ENCODE measurements around the gene INPP5D.

INPP5D gene

DNA sequence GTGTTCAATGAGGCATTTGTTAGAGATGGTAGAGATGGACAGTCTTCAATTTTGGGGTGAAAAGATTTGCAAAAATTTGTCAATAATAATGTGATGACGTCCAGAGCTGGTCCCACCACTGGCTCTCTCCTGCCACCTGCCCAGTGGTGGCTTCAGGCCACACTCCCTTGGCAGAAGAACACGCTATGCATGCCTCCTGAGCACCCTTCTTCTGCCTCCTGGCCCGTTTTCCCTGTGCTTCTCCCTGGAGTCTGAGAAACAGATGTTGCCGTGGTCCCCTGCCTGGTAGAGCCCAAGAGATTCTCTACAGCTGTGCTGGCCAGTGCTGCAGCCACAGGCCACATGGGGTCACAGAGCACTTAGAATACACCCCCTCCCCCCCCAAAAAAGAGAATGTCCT lies 33.6 kb downstream of the INPP5D start:
- Histone ChIP-seq H3K4me1 (ENCODE audit: insufficient read depth, low read length, severe bottlenecking) (peaks cover 42% of the 10 kb centered on the region), H3K79me2 (ENCODE audit: insufficient read depth, low read length) (no peaks in the 10 kb centered on the region), H3K27ac (ENCODE audit: low read depth, low read length, poor library complexity, severe bottlenecking) (no peak overlapping the region), H2AFZ (ENCODE audit: low read length) (no peak overlapping the region), H3K36me3 (ENCODE audit: insufficient read depth, low read length) (peaks cover 12% of the 10 kb centered on the region), H3K27me3 (ENCODE audit: insufficient read depth, low read length) (no peaks in the 10 kb centered on the region), H3F3A (ENCODE audit: insufficient read depth, low read length) (no peaks in the 10 kb centered on the region), H4K20me1 (ENCODE audit: insufficient read depth, low read length) (no peaks in the 10 kb centered on the region), H3K9me2 (ENCODE audit: low read depth, low read length) (no peaks in the 10 kb centered on the region), H3K4me3 (ENCODE audit: low read depth, low read length, poor library complexity, severe bottlenecking) (no peak overlapping the region), H3K9me3 (ENCODE audit: low read length) (no peaks in the 10 kb centered on the region), H3K4me2 (ENCODE audit: low read length) (no peak overlapping the region), H3K9ac (ENCODE audit: low read length) (no peak overlapping the region)
- TF ChIP-seq, protein P1, sequence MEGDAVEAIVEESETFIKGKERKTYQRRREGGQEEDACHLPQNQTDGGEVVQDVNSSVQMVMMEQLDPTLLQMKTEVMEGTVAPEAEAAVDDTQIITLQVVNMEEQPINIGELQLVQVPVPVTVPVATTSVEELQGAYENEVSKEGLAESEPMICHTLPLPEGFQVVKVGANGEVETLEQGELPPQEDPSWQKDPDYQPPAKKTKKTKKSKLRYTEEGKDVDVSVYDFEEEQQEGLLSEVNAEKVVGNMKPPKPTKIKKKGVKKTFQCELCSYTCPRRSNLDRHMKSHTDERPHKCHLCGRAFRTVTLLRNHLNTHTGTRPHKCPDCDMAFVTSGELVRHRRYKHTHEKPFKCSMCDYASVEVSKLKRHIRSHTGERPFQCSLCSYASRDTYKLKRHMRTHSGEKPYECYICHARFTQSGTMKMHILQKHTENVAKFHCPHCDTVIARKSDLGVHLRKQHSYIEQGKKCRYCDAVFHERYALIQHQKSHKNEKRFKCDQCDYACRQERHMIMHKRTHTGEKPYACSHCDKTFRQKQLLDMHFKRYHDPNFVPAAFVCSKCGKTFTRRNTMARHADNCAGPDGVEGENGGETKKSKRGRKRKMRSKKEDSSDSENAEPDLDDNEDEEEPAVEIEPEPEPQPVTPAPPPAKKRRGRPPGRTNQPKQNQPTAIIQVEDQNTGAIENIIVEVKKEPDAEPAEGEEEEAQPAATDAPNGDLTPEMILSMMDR (IDR thresholded peaks at IDR 0.05; ENCODE audit: low read length) = no peak
- no peak for TF ChIP-seq EZH2 (IDR thresholded peaks at IDR 0.05; ENCODE audit: borderline replicate concordance, low read length)

DNA sequence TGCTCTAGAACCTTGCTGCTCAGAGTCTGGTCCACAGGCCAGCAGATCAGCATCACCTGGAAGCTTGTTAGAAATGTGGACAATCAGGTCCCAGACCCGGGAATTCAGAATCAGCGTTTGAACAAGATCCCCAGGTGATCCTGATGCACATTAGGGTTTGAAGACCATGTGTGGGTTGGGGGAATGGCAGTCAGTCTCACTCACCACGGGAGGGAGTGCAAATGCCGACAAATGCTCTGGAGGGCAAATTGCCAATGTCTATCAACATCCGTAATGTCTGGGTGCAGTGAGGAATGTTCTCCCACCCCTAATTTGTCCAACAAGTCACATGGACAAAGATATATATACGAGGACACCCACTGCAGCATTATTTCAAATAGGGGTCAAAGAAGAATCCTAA lies 34.5 kb downstream of the INPP5D start:
- H3K79me2 ChIP-seq (ENCODE audit: insufficient read depth, low read length) = no peaks in the 10 kb centered on the region
- H3K36me3 ChIP-seq (ENCODE audit: insufficient read depth, low read length) = peaks cover 13% of the 10 kb centered on the region
- TF ChIP-seq, protein P1 (IDR thresholded peaks at IDR 0.05; ENCODE audit: low read length) = no peak
- TF ChIP-seq EZH2 (IDR thresholded peaks at IDR 0.05; ENCODE audit: borderline replicate concordance, low read length) = no peak
- no peaks in the 10 kb centered on the region for H3K27me3 ChIP-seq (ENCODE audit: insufficient read depth, low read length)
- H3K4me2 ChIP-seq (ENCODE audit: low read length) = no peak overlapping the region
- no peak overlapping the region for H2AFZ ChIP-seq (ENCODE audit: low read length)
- peaks cover 48% of the 10 kb centered on the region for H3K4me1 ChIP-seq (ENCODE audit: insufficient read depth, low read length, severe bottlenecking)
- no peaks in the 10 kb centered on the region for H3K9me3 ChIP-seq (ENCODE audit: low read length)
- H3K9ac ChIP-seq (ENCODE audit: low read length) = no peak overlapping the region
- no peaks in the 10 kb centered on the region for H3F3A ChIP-seq (ENCODE audit: insufficient read depth, low read length)
- no peak overlapping the region for H3K4me3 ChIP-seq (ENCODE audit: low read depth, low read length, poor library complexity, severe bottlenecking)
- H3K9me2 ChIP-seq (ENCODE audit: low read depth, low read length) = no peaks in the 10 kb centered on the region
- no peak overlapping the region for H3K27ac ChIP-seq (ENCODE audit: low read depth, low read length, poor library complexity, severe bottlenecking)
- no peaks in the 10 kb centered on the region for H4K20me1 ChIP-seq (ENCODE audit: insufficient read depth, low read length)

DNA sequence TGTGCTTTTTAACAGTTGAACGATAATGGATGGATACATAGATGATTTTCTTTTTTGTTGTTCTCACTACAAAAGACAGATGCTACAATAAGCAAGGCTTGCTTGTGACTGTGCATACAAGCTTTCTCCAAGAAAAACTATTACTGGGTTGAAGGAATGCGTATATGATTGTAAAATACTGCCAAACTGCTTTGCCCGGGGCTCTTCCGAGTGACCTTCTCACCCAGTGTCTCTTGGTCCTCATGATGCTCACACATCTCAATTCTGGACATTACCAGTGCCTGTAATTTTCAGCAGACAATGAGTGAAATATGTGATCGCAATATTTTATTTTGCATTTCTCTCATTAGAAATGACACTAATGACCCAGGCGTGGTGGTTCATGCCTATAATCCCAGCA lies 35.9 kb downstream of the INPP5D start:
- Histone ChIP-seq H3K79me2 (ENCODE audit: insufficient read depth, low read length) (no peaks in the 10 kb centered on the region; the same call in 1 of the 2 replicates), H3F3A (ENCODE audit: insufficient read depth, low read length) (0 out of 2 replicates have a peak, but pooled peaks cover 2% of the 10 kb centered on the region)
- TF ChIP-seq EZH2 (IDR thresholded peaks at IDR 0.05; ENCODE audit: borderline replicate concordance, low read length) = no peak
- TF ChIP-seq, protein P1 (IDR thresholded peaks at IDR 0.05; ENCODE audit: low read length) = no peak

More for the DNA sequence above, 35.9 kb downstream of the INPP5D start:
- Histone ChIP-seq H3K9me2 (ENCODE audit: low read depth, low read length) (no peaks in the 10 kb centered on the region), H3K27me3 (ENCODE audit: insufficient read depth, low read length) (no peaks in the 10 kb centered on the region), H4K20me1 (ENCODE audit: insufficient read depth, low read length) (no peaks in the 10 kb centered on the region), H3K9ac (ENCODE audit: low read length) (no peak overlapping the region), H3K4me3 (ENCODE audit: low read depth, low read length, poor library complexity, severe bottlenecking) (no peak overlapping the region), H3K4me2 (ENCODE audit: low read length) (no peak overlapping the region), H3K27ac (ENCODE audit: low read depth, low read length, poor library complexity, severe bottlenecking) (no peak overlapping the region), H3K36me3 (ENCODE audit: insufficient read depth, low read length) (peaks cover 10% of the 10 kb centered on the region; the same call in 1 of the 2 replicates), H3K9me3 (ENCODE audit: low read length) (no peaks in the 10 kb centered on the region), H3K4me1 (ENCODE audit: insufficient read depth, low read length, severe bottlenecking) (peaks cover 62% of the 10 kb centered on the region), H2AFZ (ENCODE audit: low read length) (no peak overlapping the region)

All from OCI-LY1 (cell line).